GM23338 (cell line): ENCODE measurements around the gene RAP1GDS1.

Experiments used
- CREB1 ChIP-seq: fragments of 250-450 bp; sonication (Bioruptor Pico); IDR thresholded peaks from 2 replicates; pipeline ENCODE4 v1.5.0; 2020; ENCODE audit warnings: low read depth, mild to moderate bottlenecking, moderate library complexity
- CTCF ChIP-seq, 2 experiments: fragments of 200-600 bp in 1 of 2; sonication (generic) in 1 of 2; conservative IDR thresholded peaks; 2 replicates each; pipeline versions ENCODE4 v1.5.1 to v1.6.1; 2016 to 2017; ENCODE audit warnings: antibody characterized with exemption in 2 of 2, low read depth in 2 of 2, mild to moderate bottlenecking in 2 of 2, moderate library complexity in 1 of 2
- EZH2 ChIP-seq: fragments of 200-600 bp; sonication (generic); IDR thresholded peaks from one replicate; pipeline ENCODE4 v1.8.0; 2017; ENCODE audit warnings: antibody characterized with exemption, mild to moderate bottlenecking, low read depth; ENCODE audit not compliant: unreplicated experiment
- EZH2phosphoT487 ChIP-seq: fragments of 200-600 bp; sonication (generic); IDR thresholded peaks from one replicate; pipeline ENCODE4 v1.8.1; 2018; ENCODE audit warnings: antibody characterized with exemption; ENCODE audit not compliant: unreplicated experiment
- JUNB ChIP-seq: IDR thresholded peaks from one replicate; pipeline ENCODE4 v1.6.1; 2016; ENCODE audit warnings: antibody characterized with exemption; ENCODE audit not compliant: unreplicated experiment
- NANOG ChIP-seq: IDR thresholded peaks from 2 replicates; pipeline ENCODE4 v1.6.1; 2016; ENCODE audit warnings: antibody characterized with exemption, borderline replicate concordance
- POLR2AphosphoS5 ChIP-seq: IDR thresholded peaks from 2 replicates; pipeline ENCODE4 v1.6.1; 2016; ENCODE audit warnings: antibody characterized with exemption, low read depth
- REST ChIP-seq: IDR thresholded peaks from one replicate; pipeline ENCODE4 v1.6.1; 2018; ENCODE audit warnings: antibody characterized with exemption; ENCODE audit not compliant: unreplicated experiment
- ZNF114 ChIP-seq: fragments of 250-450 bp; sonication (Bioruptor Pico); IDR thresholded peaks from 2 replicates; pipeline ENCODE4 v1.5.0; 2020; ENCODE audit warnings: mild to moderate bottlenecking, moderate library complexity
- TF ChIP-seq, protein P1 (sequence below): IDR thresholded peaks from 2 replicates; pipeline ENCODE4 v1.6.1; 2016; ENCODE audit warnings: antibody characterized with exemption

GRCh38 chr4:98430708-98431403 is 169.7 kb downstream of the RAP1GDS1 start:
- TF ChIP-seq NANOG = no peak
- no peak for TF ChIP-seq REST
- TF ChIP-seq EZH2 = no peak
- no peak for TF ChIP-seq CTCF (conservative IDR thresholded peaks at IDR 0.05; ENCODE audit: low read depth in 2 of 2)
- no peak for TF ChIP-seq CREB1 (CRISPR knock-in tag)
- TF ChIP-seq POLR2AphosphoS5 = no peak
- TF ChIP-seq, protein P1, sequence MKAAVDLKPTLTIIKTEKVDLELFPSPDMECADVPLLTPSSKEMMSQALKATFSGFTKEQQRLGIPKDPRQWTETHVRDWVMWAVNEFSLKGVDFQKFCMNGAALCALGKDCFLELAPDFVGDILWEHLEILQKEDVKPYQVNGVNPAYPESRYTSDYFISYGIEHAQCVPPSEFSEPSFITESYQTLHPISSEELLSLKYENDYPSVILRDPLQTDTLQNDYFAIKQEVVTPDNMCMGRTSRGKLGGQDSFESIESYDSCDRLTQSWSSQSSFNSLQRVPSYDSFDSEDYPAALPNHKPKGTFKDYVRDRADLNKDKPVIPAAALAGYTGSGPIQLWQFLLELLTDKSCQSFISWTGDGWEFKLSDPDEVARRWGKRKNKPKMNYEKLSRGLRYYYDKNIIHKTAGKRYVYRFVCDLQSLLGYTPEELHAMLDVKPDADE = no peak
- TF ChIP-seq JUNB = no peak
- TF ChIP-seq EZH2phosphoT487 = no peak
- no peak for TF ChIP-seq ZNF114 (CRISPR knock-in tag)
